ENCODE results near the gene GNL2.

- TF ChIP-seq ELF4 (IDR thresholded peaks at IDR 0.05), result no peak
- no peak for TF ChIP-seq FOXA1 (IDR thresholded peaks at IDR 0.05)
- TF ChIP-seq HDGF (IDR thresholded peaks at IDR 0.05; ENCODE audit: borderline replicate concordance), result no peak
- TF ChIP-seq SUZ12 (IDR thresholded peaks at IDR 0.05), result no peak
- no peak for TF ChIP-seq BHLHE40 (IDR thresholded peaks at IDR 0.05; ENCODE audit: borderline replicate concordance)
- no peak for TF ChIP-seq FOXM1 (IDR thresholded peaks at IDR 0.05; ENCODE audit: borderline replicate concordance)
- TF ChIP-seq L3MBTL2 (conservative IDR thresholded peaks at IDR 0.05), result no peak
These were observed 2.0 kb downstream of the GNL2 start for GRCh38 chr1:37593726-37594125.
